GM12878 (cell line): ENCODE data around the gene WDSUB1. TPM values are rescaled to one million over a fixed set of nuclear protein-coding genes. Genes with fewer than 3 reads are reported as not detected.

Experiments used
- ATAC-seq: fragments of 200-7000 bp; cut with Tn5 transposase; 3 replicates; pipeline ENCODE4 v1.9.1; 2020; ENCODE audit warnings: mild to moderate bottlenecking, moderate library complexity
- BruUV-seq: library from RNA; stranded (reverse); fragments of 400-500 nt; replicated peaks from 2 replicates; lab custom pipeline; 2021; lab: Mats Ljungman, UMichigan
- CTCF ChIA-PET: fragments of 300-600 bp; sonication (Branson Sonifier 250); formaldehyde crosslinking; extraction: SDS; loops from one replicate; lab custom pipeline; 2021; ENCODE audit warnings: inconsistent platforms; lab: Yijun Ruan, JAX
- POLR2A ChIA-PET: fragments of 350-600 bp; formaldehyde crosslinking; extraction: SDS; loops from one replicate; lab custom pipeline; 2021; ENCODE audit warnings: inconsistent platforms; lab: Charles Lee
- RAD21 ChIA-PET: fragments of 300-600 bp; sonication (Branson Sonifier 250); formaldehyde crosslinking; loops from one replicate; lab custom pipeline; 2023; ENCODE audit warnings: antibody characterized with exemption; ENCODE audit not compliant: unreplicated experiment; lab: Charles Lee
- SMC1A ChIA-PET: fragments of 300-600 bp; sonication (Branson Sonifier 250); formaldehyde crosslinking; loops from one replicate; lab custom pipeline; 2023; ENCODE audit not compliant: unreplicated experiment, uncharacterized antibody; lab: Charles Lee
- DNase-seq: peaks from one replicate; pipeline ENCODE4 v3.0.0-alpha.2; 2011; ENCODE audit warnings: low read depth, low spot score
- FAIRE-seq: peaks from 3 replicates; lab custom pipeline; 2011; peaks lifted over from hg19 to GRCh38; lab: Jason Lieb, UNC
- H2AFZ ChIP-seq: 2 replicates; pipeline ENCODE4 v1.6.0; 2011; ENCODE audit warnings: low read depth, low read length, control low read depth; ENCODE audit not compliant: control insufficient read depth
- H3K27ac ChIP-seq: 2 replicates; pipeline ENCODE4 v1.5.1; 2011; ENCODE audit warnings: control low read depth; ENCODE audit not compliant: control insufficient read depth, insufficient read depth
- H3K27me3 ChIP-seq, 2 experiments: replicated peaks in 1 of 2; 2 replicates each; pipeline versions ENCODE4 v1.6.0 to v1.6.1; 2011; ENCODE audit warnings: low read length in 1 of 2; ENCODE audit not compliant: control insufficient read depth in 2 of 2, insufficient read depth in 2 of 2
- H3K36me3 ChIP-seq, 2 experiments: 2 replicates each; pipeline ENCODE4 v1.5.1; 2011; ENCODE audit warnings: low read length in 1 of 2; ENCODE audit not compliant: control insufficient read depth in 2 of 2, insufficient read depth in 2 of 2
- H3K4me1 ChIP-seq: 2 replicates; pipeline ENCODE4 v1.6.1; 2011; ENCODE audit warnings: mild to moderate bottlenecking, low read length, moderate library complexity, mixed read lengths; ENCODE audit not compliant: control insufficient read depth, insufficient read depth
- H3K4me2 ChIP-seq: 2 replicates; pipeline ENCODE4 v1.6.0; 2011; ENCODE audit warnings: control low read depth; ENCODE audit not compliant: control insufficient read depth, insufficient read depth
- H3K4me3 ChIP-seq: fragments of 200-600 bp; sonication (generic); 2 replicates; pipeline ENCODE4 v1.5.1; 2016
- H3K79me2 ChIP-seq: 2 replicates; pipeline ENCODE4 v1.6.0; 2011; ENCODE audit warnings: low read length; ENCODE audit not compliant: control insufficient read depth, insufficient read depth
- H3K9ac ChIP-seq: 2 replicates; pipeline ENCODE4 v1.8.0; 2011; ENCODE audit warnings: low read length, control low read depth, mixed read lengths; ENCODE audit not compliant: control insufficient read depth, insufficient read depth
- H3K9me3 ChIP-seq: replicated peaks from 3 replicates; pipeline ENCODE4 v1.5.1; 2011; ENCODE audit warnings: mild to moderate bottlenecking, low read length; ENCODE audit not compliant: control insufficient read depth, insufficient read depth
- H4K20me1 ChIP-seq: 2 replicates; pipeline ENCODE4 v1.6.0; 2011; ENCODE audit not compliant: control insufficient read depth, insufficient read depth
- BCL11A ChIP-seq: IDR thresholded peaks from 2 replicates; pipeline ENCODE4 v1.6.1; 2011; ENCODE audit warnings: low read depth, low read length
- BMI1 ChIP-seq: fragments of 450-650 bp; IDR thresholded peaks from 2 replicates; pipeline ENCODE4 v1.6.1; 2016; ENCODE audit warnings: mild to moderate bottlenecking, moderate library complexity, borderline replicate concordance
- CBX3 ChIP-seq: fragments of 200-600 bp; sonication (generic); IDR thresholded peaks from 2 replicates; pipeline ENCODE4 v1.6.1; 2016; ENCODE audit warnings: low read depth, borderline replicate concordance
- CBX5 ChIP-seq: sonication (generic); IDR thresholded peaks from 2 replicates; pipeline ENCODE4 v1.6.1; 2016; ENCODE audit warnings: low read depth, moderate library complexity, mild to moderate bottlenecking, inconsistent platforms
- CHD1 ChIP-seq: IDR thresholded peaks from 2 replicates; pipeline ENCODE4 v1.6.1; 2012; ENCODE audit warnings: low read depth, low read length, improper control_type of control experiment
- CREB1 ChIP-seq: IDR thresholded peaks from 2 replicates; pipeline ENCODE4 v1.6.1; 2012; ENCODE audit warnings: low read depth, mild to moderate bottlenecking, inconsistent platforms
- GATAD2B ChIP-seq: fragments of 450-650 bp; conservative IDR thresholded peaks from 2 replicates; pipeline ENCODE4 v1.6.1; 2017; ENCODE audit warnings: low read depth, mild to moderate bottlenecking, moderate library complexity
- JUNB ChIP-seq: IDR thresholded peaks from 2 replicates; pipeline ENCODE4 v1.6.1; 2016; ENCODE audit warnings: antibody characterized with exemption, mild to moderate bottlenecking
- NFYB ChIP-seq: IDR thresholded peaks from 2 replicates; pipeline ENCODE4 v1.6.1; 2011; ENCODE audit warnings: low read depth, mild to moderate bottlenecking, low read length, improper control_type of control experiment, moderate library complexity; ENCODE audit not compliant: insufficient read depth
- NR2C2 ChIP-seq: IDR thresholded peaks from 2 replicates; pipeline ENCODE4 v1.6.1; 2011; ENCODE audit warnings: borderline replicate concordance, low read depth; ENCODE audit not compliant: control insufficient read depth, insufficient read length
- PML ChIP-seq: IDR thresholded peaks from 2 replicates; pipeline ENCODE4 v1.6.1; 2012; ENCODE audit warnings: low read length, inconsistent platforms
- ZNF24 ChIP-seq: fragments of 450-650 bp; IDR thresholded peaks from 2 replicates; pipeline ENCODE4 v1.6.1; 2017; ENCODE audit warnings: antibody characterized with exemption, mild to moderate bottlenecking
- ZNF274 ChIP-seq: IDR thresholded peaks from one replicate; pipeline ENCODE4 v1.8.0; 2011; ENCODE audit not compliant: insufficient read length, insufficient read depth
- WGBS: methylation state at CpG from one replicate; pipeline ENCODE4 v1.1.6; 2016; ENCODE audit warnings: low lambda C conversion rate; ENCODE audit not compliant: insufficient replicate concordance, insufficient coverage; ENCODE audit errors: missing lambda C conversion rate; 5-methylcytosine and 5-hydroxymethylcytosine counted together
- in situ Hi-C: fragments of 300-500 bp; cut with MboI; formaldehyde crosslinking; loops from 9 replicates; pipeline ENCODE4 v1.14.3; 2018; ENCODE audit warnings: mixed read lengths
- intact Hi-C: fragments of 100-400 bp; cut with micrococcal nuclease; formaldehyde crosslinking; loops from one replicate; pipeline ENCODE4 v1.14.2; 2022; ENCODE audit not compliant: unreplicated experiment
- polyA plus RNA-seq, 11 experiments: library from polyadenylated mRNA; depleted of rRNA in 4 of 11; unstranded in 6 of 11; stranded (reverse) in 5 of 11; fragments of >200 nt; fragmentation: Nextera tagmentation in 4 of 11; fragmentation: Illumina TruSeq in 1 of 11; extraction: Ambion mirVana in 4 of 11; extraction: Trizol in 1 of 11; gene quantifications; 1 replicate in 1 of 11; 2 replicates in 10 of 11; pipeline versions ENCODE4 v1.2.1 to v1.2.3, GENCODE V29; 2011 to 2016; ENCODE audit warnings: inconsistent platforms in 2 of 11, missing spikeins in 2 of 11, low read depth in 1 of 11
- total RNA-seq, 4 experiments: library from RNA; depleted of rRNA in 3 of 4; stranded (reverse); fragments of >200 nt in 3 of 4; fragmentation: Illumina TruSeq in 1 of 4; extraction: Trizol in 1 of 4; gene quantifications; 2 replicates each; pipeline versions ENCODE4 v1.2.1 to v1.2.3, GENCODE V29; 2013 to 2021
- TF ChIP-seq, protein P1 (sequence below): fragments of 450-650 bp; formaldehyde crosslinking; IDR thresholded peaks from 2 replicates; pipeline ENCODE4 v1.4.0; 2022; ENCODE audit warnings: mild to moderate bottlenecking, moderate library complexity
- TF ChIP-seq, protein P2 (sequence below): fragments of 450-650 bp; IDR thresholded peaks from 2 replicates; pipeline ENCODE4 v1.6.1; 2017; ENCODE audit warnings: mild to moderate bottlenecking, moderate library complexity
- TF ChIP-seq, protein P3 (sequence below): fragments of 450-650 bp; IDR thresholded peaks from 2 replicates; pipeline ENCODE4 v1.6.1; 2017; ENCODE audit warnings: antibody characterized with exemption, mild to moderate bottlenecking, moderate library complexity

WDSUB1 gene
- total and polyA plus RNA-seq, 10 of the 15 experiments (the other 5 are each of a cell fraction or from before 2014, with no cell fraction given), result 4.4 to 12.7 (median 7.6) TPM

DNA sequence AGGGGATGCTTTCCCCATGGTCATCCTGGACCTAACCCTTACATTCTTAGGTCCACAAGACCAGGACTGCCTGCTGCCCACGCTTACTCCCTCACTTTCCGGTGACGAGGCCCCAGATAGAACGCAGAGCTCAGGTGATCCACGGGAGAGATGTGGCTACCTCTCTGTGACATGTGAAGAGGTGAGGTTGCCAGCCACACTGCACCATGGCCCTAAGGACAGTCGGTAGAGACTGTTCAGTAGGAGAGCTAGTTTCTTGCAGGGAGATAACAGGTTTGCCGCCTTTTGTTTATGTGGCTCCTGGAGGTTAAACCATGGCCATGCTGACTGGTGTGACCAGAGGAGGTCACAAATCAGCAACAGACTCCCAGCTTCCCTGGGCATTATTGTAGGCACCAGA is 71.4 kb downstream of the WDSUB1 start:
- POLR2A ChIA-PET, result no interaction called here
- no peak overlapping the region for H3K27ac ChIP-seq
- H4K20me1 ChIP-seq, result no peaks in the 10 kb centered on the region
- CTCF ChIA-PET, result interaction anchor here (0.6 kb wide), 1 partner anchor 1229 kb away, joined by 3 read pairs; no protein-coding TSS in a partner anchor
- 81% methylated on average over 7 of the region's 7 CpGs for WGBS
- H3K4me3 ChIP-seq, result no peak overlapping the region
- RAD21 ChIA-PET, result no interaction called here
- no peaks in the 10 kb centered on the region for H3K9me3 ChIP-seq
- in situ Hi-C loops (no loop called here), intact Hi-C loops (no loop called here)
- FAIRE-seq (no peak), DNase-seq (no peak), ATAC-seq (no peak)
- peaks cover 1% of the 10 kb centered on the region; the same call in 1 of the 2 replicates for H3K4me1 ChIP-seq
- SMC1A ChIA-PET, result interaction anchor here (0.6 kb wide), 1 partner anchor 1109 kb away, joined by 3 read pairs; no protein-coding TSS in a partner anchor
- no TSS peak for BruUV-seq
- no peaks in the 10 kb centered on the region for H3K27me3 ChIP-seq
- no peaks in the 10 kb centered on the region for H3K79me2 ChIP-seq
- H2AFZ ChIP-seq, result no peak overlapping the region
- no peaks in the 10 kb centered on the region for H3K36me3 ChIP-seq
- no peak overlapping the region for H3K4me2 ChIP-seq
- no peak overlapping the region for H3K9ac ChIP-seq
- TF ChIP-seq ZNF274 (no peak), BCL11A (no peak), CREB1 (no peak), CHD1 (no peak), ZNF24 (no peak), CBX3 (no peak), NFYB (no peak), CBX5 (no peak), NR2C2 (no peak), GATAD2B (no peak), BMI1 (no peak), PML (no peak), JUNB (no peak)
- TF ChIP-seq, protein P1, sequence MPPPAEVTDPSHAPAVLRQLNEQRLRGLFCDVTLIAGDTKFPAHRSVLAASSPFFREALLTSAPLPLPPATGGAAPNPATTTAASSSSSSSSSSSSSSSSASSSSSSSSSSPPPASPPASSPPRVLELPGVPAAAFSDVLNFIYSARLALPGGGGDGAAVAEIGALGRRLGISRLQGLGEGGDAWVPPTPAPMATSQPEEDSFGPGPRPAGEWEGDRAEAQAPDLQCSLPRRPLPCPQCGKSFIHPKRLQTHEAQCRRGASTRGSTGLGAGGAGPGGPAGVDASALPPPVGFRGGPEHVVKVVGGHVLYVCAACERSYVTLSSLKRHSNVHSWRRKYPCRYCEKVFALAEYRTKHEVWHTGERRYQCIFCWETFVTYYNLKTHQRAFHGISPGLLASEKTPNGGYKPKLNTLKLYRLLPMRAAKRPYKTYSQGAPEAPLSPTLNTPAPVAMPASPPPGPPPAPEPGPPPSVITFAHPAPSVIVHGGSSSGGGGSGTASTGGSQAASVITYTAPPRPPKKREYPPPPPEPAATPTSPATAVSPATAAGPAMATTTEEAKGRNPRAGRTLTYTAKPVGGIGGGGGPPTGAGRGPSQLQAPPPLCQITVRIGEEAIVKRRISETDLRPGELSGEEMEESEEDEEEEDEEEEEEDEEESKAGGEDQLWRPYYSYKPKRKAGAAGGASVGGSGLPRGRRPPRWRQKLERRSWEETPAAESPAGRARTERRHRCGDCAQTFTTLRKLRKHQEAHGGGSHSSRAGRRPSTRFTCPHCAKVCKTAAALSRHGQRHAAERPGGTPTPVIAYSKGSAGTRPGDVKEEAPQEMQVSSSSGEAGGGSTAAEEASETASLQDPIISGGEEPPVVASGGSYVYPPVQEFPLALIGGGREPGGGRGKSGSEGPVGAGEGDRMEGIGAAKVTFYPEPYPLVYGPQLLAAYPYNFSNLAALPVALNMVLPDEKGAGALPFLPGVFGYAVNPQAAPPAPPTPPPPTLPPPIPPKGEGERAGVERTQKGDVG, result no peak
- TF ChIP-seq, protein P2, sequence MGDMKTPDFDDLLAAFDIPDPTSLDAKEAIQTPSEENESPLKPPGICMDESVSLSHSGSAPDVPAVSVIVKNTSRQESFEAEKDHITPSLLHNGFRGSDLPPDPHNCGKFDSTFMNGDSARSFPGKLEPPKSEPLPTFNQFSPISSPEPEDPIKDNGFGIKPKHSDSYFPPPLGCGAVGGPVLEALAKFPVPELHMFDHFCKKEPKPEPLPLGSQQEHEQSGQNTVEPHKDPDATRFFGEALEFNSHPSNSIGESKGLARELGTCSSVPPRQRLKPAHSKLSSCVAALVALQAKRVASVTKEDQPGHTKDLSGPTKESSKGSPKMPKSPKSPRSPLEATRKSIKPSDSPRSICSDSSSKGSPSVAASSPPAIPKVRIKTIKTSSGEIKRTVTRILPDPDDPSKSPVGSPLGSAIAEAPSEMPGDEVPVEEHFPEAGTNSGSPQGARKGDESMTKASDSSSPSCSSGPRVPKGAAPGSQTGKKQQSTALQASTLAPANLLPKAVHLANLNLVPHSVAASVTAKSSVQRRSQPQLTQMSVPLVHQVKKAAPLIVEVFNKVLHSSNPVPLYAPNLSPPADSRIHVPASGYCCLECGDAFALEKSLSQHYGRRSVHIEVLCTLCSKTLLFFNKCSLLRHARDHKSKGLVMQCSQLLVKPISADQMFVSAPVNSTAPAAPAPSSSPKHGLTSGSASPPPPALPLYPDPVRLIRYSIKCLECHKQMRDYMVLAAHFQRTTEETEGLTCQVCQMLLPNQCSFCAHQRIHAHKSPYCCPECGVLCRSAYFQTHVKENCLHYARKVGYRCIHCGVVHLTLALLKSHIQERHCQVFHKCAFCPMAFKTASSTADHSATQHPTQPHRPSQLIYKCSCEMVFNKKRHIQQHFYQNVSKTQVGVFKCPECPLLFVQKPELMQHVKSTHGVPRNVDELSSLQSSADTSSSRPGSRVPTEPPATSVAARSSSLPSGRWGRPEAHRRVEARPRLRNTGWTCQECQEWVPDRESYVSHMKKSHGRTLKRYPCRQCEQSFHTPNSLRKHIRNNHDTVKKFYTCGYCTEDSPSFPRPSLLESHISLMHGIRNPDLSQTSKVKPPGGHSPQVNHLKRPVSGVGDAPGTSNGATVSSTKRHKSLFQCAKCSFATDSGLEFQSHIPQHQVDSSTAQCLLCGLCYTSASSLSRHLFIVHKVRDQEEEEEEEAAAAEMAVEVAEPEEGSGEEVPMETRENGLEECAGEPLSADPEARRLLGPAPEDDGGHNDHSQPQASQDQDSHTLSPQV, result no peak
- TF ChIP-seq, protein P3, sequence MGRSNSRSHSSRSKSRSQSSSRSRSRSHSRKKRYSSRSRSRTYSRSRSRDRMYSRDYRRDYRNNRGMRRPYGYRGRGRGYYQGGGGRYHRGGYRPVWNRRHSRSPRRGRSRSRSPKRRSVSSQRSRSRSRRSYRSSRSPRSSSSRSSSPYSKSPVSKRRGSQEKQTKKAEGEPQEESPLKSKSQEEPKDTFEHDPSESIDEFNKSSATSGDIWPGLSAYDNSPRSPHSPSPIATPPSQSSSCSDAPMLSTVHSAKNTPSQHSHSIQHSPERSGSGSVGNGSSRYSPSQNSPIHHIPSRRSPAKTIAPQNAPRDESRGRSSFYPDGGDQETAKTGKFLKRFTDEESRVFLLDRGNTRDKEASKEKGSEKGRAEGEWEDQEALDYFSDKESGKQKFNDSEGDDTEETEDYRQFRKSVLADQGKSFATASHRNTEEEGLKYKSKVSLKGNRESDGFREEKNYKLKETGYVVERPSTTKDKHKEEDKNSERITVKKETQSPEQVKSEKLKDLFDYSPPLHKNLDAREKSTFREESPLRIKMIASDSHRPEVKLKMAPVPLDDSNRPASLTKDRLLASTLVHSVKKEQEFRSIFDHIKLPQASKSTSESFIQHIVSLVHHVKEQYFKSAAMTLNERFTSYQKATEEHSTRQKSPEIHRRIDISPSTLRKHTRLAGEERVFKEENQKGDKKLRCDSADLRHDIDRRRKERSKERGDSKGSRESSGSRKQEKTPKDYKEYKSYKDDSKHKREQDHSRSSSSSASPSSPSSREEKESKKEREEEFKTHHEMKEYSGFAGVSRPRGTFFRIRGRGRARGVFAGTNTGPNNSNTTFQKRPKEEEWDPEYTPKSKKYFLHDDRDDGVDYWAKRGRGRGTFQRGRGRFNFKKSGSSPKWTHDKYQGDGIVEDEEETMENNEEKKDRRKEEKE, result no peak
